SK-N-MC (cell line): ENCODE data around the gene GNB2.

Experiments
- EZH2 ChIP-seq: fragments of 200-600 bp; sonication (generic); IDR thresholded peaks from one replicate; pipeline ENCODE4 v1.6.1; 2017; ENCODE audit warnings: antibody characterized with exemption
- FOXP2 ChIP-seq: optimal IDR thresholded peaks from 2 replicates; pipeline ENCODE3; 2011; ENCODE audit warnings: mild to moderate bottlenecking, moderate library complexity; ENCODE audit not compliant: insufficient read depth; ENCODE audit errors: extremely low read length, control extremely low read depth
- POLR2AphosphoS5 ChIP-seq: IDR thresholded peaks from 2 replicates; pipeline ENCODE4 v1.6.1; 2012; ENCODE audit warnings: mild to moderate bottlenecking, low read depth, low read length, borderline replicate concordance

GRCh38 chr7:100691676-100692577 lies 18.4 kb downstream of the GNB2 start:
- peak; percentile 16; the same call in 1 of the 2 replicates for TF ChIP-seq POLR2AphosphoS5
- TF ChIP-seq EZH2 = no peak
- TF ChIP-seq FOXP2 = no peak
